CD14-positive monocyte (primary cell): ENCODE data around the gene CDK6. TPM values are rescaled to one million over a fixed set of nuclear protein-coding genes. Genes with fewer than 3 reads are reported as not detected.

Experiments used
- DNase-seq, 3 donors: peaks; one replicate each; pipeline ENCODE4 v3.0.0-alpha.2; 2011 to 2022
- H2AFZ ChIP-seq: 2 replicates; pipeline ENCODE4 v1.6.0; 2012; ENCODE audit warnings: mild to moderate bottlenecking, low read depth, low read length, inconsistent platforms; ENCODE audit not compliant: insufficient read depth, poor library complexity, severe bottlenecking
- H3K27ac ChIP-seq, 2 donors: 1 replicate in 1 of 2; 2 replicates in 1 of 2; pipeline ENCODE4 v1.5.1; 2012 to 2013; ENCODE audit warnings: low read length in 2 of 2, control low read depth in 1 of 2, inconsistent platforms in 1 of 2, low read depth in 1 of 2, mild to moderate bottlenecking in 1 of 2
- H3K27me3 ChIP-seq, 2 donors: one replicate each; pipeline versions ENCODE4 v1.6.0 to v1.6.1; 2011 to 2013; ENCODE audit warnings: low read length in 2 of 2; ENCODE audit not compliant: control insufficient read depth in 2 of 2, insufficient read depth in 2 of 2
- H3K36me3 ChIP-seq, 2 donors: replicated peaks in 1 of 2; 1 replicate in 1 of 2; 2 replicates in 1 of 2; pipeline versions ENCODE4 v1.5.1 to v1.6.1; 2012 to 2013; ENCODE audit warnings: low read length in 2 of 2, control low read depth in 1 of 2, inconsistent platforms in 1 of 2, mild to moderate bottlenecking in 1 of 2; ENCODE audit not compliant: insufficient read depth in 2 of 2, control insufficient read depth in 1 of 2
- H3K4me1 ChIP-seq, 2 donors: 1 replicate in 1 of 2; 2 replicates in 1 of 2; pipeline versions ENCODE4 v1.5.1 to v1.6.1; 2012 to 2013; ENCODE audit warnings: low read length in 2 of 2, control low read depth in 1 of 2, inconsistent platforms in 1 of 2, mild to moderate bottlenecking in 1 of 2, moderate library complexity in 1 of 2; ENCODE audit not compliant: insufficient read depth in 2 of 2, control insufficient read depth in 1 of 2
- H3K4me2 ChIP-seq: replicated peaks from 2 replicates; pipeline ENCODE3; 2012; ENCODE audit warnings: low read length, moderate library complexity, mild to moderate bottlenecking; ENCODE audit not compliant: poor library complexity, severe bottlenecking; ENCODE audit errors: extremely low read depth
- H3K4me3 ChIP-seq, 3 experiments: fragments of 200-600 bp in 1 of 3; sonication (generic) in 1 of 3; replicated peaks in 1 of 3; 1 replicate in 2 of 3; 2 replicates in 1 of 3; pipeline ENCODE4 v1.5.1; 2011 to 2013; ENCODE audit warnings: low read length in 3 of 3, mild to moderate bottlenecking in 3 of 3, control low read depth in 2 of 3, low read depth in 2 of 3, inconsistent platforms in 1 of 3, moderate library complexity in 1 of 3
- H3K79me2 ChIP-seq: 2 replicates; pipeline ENCODE4 v1.6.0; 2012; ENCODE audit warnings: mild to moderate bottlenecking, control low read depth, inconsistent platforms, low read length, moderate library complexity; ENCODE audit not compliant: insufficient read depth
- H3K9ac ChIP-seq: 2 replicates; pipeline ENCODE4 v1.6.0; 2017; ENCODE audit warnings: low read length, mild to moderate bottlenecking; ENCODE audit not compliant: insufficient read depth, poor library complexity, severe bottlenecking
- H3K9me3 ChIP-seq, 2 donors: replicated peaks in 1 of 2; 1 replicate in 1 of 2; 2 replicates in 1 of 2; pipeline versions ENCODE4 v1.5.1 to v1.6.1; 2012 to 2013; ENCODE audit warnings: low read length in 2 of 2, control low read depth in 1 of 2; ENCODE audit not compliant: control insufficient read depth in 1 of 2, insufficient read depth in 1 of 2
- H4K20me1 ChIP-seq: 2 replicates; pipeline ENCODE4 v1.6.0; 2012; ENCODE audit warnings: mild to moderate bottlenecking, low read length, control low read depth, moderate library complexity; ENCODE audit not compliant: insufficient read depth
- H3K27ac Mint-ChIP-seq, 7 donors: one replicate each; pipeline ENCODE4 v1.8.0; 2020; ENCODE audit warnings: mild to moderate bottlenecking in 7 of 7, mixed read lengths in 7 of 7, moderate library complexity in 6 of 7, inconsistent platforms in 2 of 7
- H3K27me3 Mint-ChIP-seq, 3 donors: one replicate each; pipeline ENCODE4 v1.8.0; 2021 to 2022; ENCODE audit warnings: low read depth in 3 of 3, mild to moderate bottlenecking in 3 of 3, mixed read lengths in 3 of 3, moderate library complexity in 3 of 3, inconsistent platforms in 1 of 3
- H3K36me3 Mint-ChIP-seq, 2 donors: one replicate each; pipeline ENCODE4 v1.8.0; 2020; ENCODE audit warnings: mixed read lengths in 2 of 2, inconsistent platforms in 1 of 2, mild to moderate bottlenecking in 1 of 2
- H3K4me1 Mint-ChIP-seq: one replicate; pipeline ENCODE4 v1.8.0; 2020; ENCODE audit warnings: mild to moderate bottlenecking, mixed read lengths
- H3K4me3 Mint-ChIP-seq, 2 donors: one replicate each; pipeline ENCODE4 v1.8.0; 2020; ENCODE audit warnings: mild to moderate bottlenecking in 2 of 2, mixed read lengths in 2 of 2, moderate library complexity in 1 of 2
- H3K9me3 Mint-ChIP-seq, 7 donors: one replicate each; pipeline ENCODE4 v1.8.0; 2020 to 2022; ENCODE audit warnings: mixed read lengths in 7 of 7, mild to moderate bottlenecking in 6 of 7, moderate library complexity in 6 of 7, inconsistent platforms in 2 of 7
- CTCF ChIP-seq: fragments of 200-600 bp; IDR thresholded peaks from one replicate; pipeline ENCODE4 v1.8.0; 2022; ENCODE audit warnings: antibody characterized with exemption, mild to moderate bottlenecking
- WGBS: methylation state at CpG from one replicate; pipeline ENCODE4 v1.1.5; 2013; ENCODE audit warnings: missing lambda C conversion rate; ENCODE audit not compliant: insufficient coverage; 5-methylcytosine and 5-hydroxymethylcytosine counted together
- intact Hi-C, 2 donors: fragments of 100-400 bp; cut with micrococcal nuclease; formaldehyde crosslinking; loops; one replicate each; pipeline versions ENCODE4 v1.15.0 to v1.15.1; 2023
- polyA plus RNA-seq, 3 donors: library from polyadenylated mRNA; depleted of rRNA in 1 of 3; unstranded in 2 of 3; stranded (reverse) in 1 of 3; fragments of 300-500 nt in 2 of 3; fragments of >200 nt in 1 of 3; fragmentation: Illumina TruSeq in 2 of 3; gene quantifications; 1 replicate in 2 of 3; 2 replicates in 1 of 3; pipeline ENCODE4 v1.2.3, GENCODE V29; 2012 to 2021

The CDK6 gene
- polyA plus RNA-seq, 3 donors = 3.4 to 4.3 (median 3.8) TPM

- Histone ChIP-seq H3K4me1 (peaks cover 11 to 28% of the 10 kb centered on the region in 2 donors), H3K9ac (no peak overlapping the region), H3K9me3 (no peaks in the 10 kb centered on the region), H3K4me3 (no peak overlapping the region), H3K79me2 (peaks cover 68% of the 10 kb centered on the region), H4K20me1 (no peaks in the 10 kb centered on the region), H3K36me3 (no peaks in the 10 kb centered on the region), H3K27me3 (no peaks in the 10 kb centered on the region), H3K27ac (peak overlapping the region in 1 of 2 donors; percentile 7), H2AFZ (no peak overlapping the region), H3K4me2 (no peak overlapping the region)
- DNase-seq = no peak
- H3K36me3 Mint-ChIP-seq = no peaks in the 10 kb centered on the region
- 60% methylated on average over 1 of the region's 1 CpG for WGBS
- H3K4me1 Mint-ChIP-seq = peaks cover 34% of the 10 kb centered on the region
- intact Hi-C loops = no loop called here
- no peak overlapping the region for H3K4me3 Mint-ChIP-seq
- H3K27me3 Mint-ChIP-seq = no peaks in the 10 kb centered on the region
- no peak for TF ChIP-seq CTCF
- H3K9me3 Mint-ChIP-seq = peaks cover 0 to 2% (median 0%) of the 10 kb centered on the region in 7 donors
- H3K27ac Mint-ChIP-seq = peak overlapping the region in 1 of 7 donors; percentile 78
Observed at GRCh38 chr7:92782236-92782635, 54.1 kb downstream of the CDK6 start.

GRCh38 chr7:92781117-92781720, 55.2 kb downstream of the CDK6 start:
- peaks cover 11 to 30% of the 10 kb centered on the region in 2 donors for H3K4me1 ChIP-seq
- Mint-ChIP-seq H3K27me3 (no peaks in the 10 kb centered on the region), H3K4me3 (no peak overlapping the region), H3K9me3 (peaks cover 0 to 3% (median 0%) of the 10 kb centered on the region in 7 donors), H3K36me3 (no peaks in the 10 kb centered on the region), H3K4me1 (peaks cover 42% of the 10 kb centered on the region), H3K27ac (peak overlapping the region in 3 of 7 donors; percentile 35 to 46 (median 38))
- H3K4me2 ChIP-seq = no peak overlapping the region
- peak overlapping the region in 1 of 2 donors; percentile 7 for H3K27ac ChIP-seq
- H3K9me3 ChIP-seq = no peaks in the 10 kb centered on the region
- H4K20me1 ChIP-seq = no peaks in the 10 kb centered on the region
- H3K79me2 ChIP-seq = peaks cover 68% of the 10 kb centered on the region
- H3K27me3 ChIP-seq = no peaks in the 10 kb centered on the region
- WGBS = 14% methylated on average over 1 of the region's 3 CpGs
- no peak overlapping the region for H3K4me3 ChIP-seq
- H3K9ac ChIP-seq = no peak overlapping the region
- H2AFZ ChIP-seq = no peak overlapping the region
- H3K36me3 ChIP-seq = no peaks in the 10 kb centered on the region
- DNase-seq = no peak
- TF ChIP-seq CTCF = no peak
- intact Hi-C loops = no loop called here
